Measurements from ENCODE around the gene FOXP2. TPM values are rescaled to one million over a fixed set of nuclear protein-coding genes. Genes with fewer than 3 reads are reported as not detected.

Gene FOXP2
- 0.83 and 1.1 TPM in 2 replicates for total RNA-seq (2013; cell fraction: nucleolus; rRNA removed)
- total RNA-seq (2014; rRNA removed) = 2.4 and 3.8 TPM in 2 replicates
- 2.3 and 2.5 TPM in 2 replicates for total RNA-seq (2014; rRNA removed; fragmentation: Illumina TruSeq; extraction: Trizol)
- total RNA-seq (2021) = 1.8 and 2.1 TPM in 2 replicates
- 0.08 TPM for polyA plus RNA-seq (2011; ENCODE audit: low read depth)
- 1.4 TPM in 2 replicates for polyA plus RNA-seq (2011; rRNA removed)
- polyA plus RNA-seq (2011; cell fraction: cytosol; rRNA removed) = 1.2 and 1.7 TPM in 2 replicates
- 0.72 and 1.5 TPM in 2 replicates for polyA plus RNA-seq (2011; cell fraction: nucleus; rRNA removed)
- 0.12 and 0.14 TPM in 2 replicates for polyA plus RNA-seq (2012)
- polyA plus RNA-seq (2014; fragmentation: Illumina TruSeq; extraction: Trizol) = 1.7 and 1.8 TPM in 2 replicates
- polyA plus RNA-seq (2014; fragmentation: Nextera tagmentation; extraction: Ambion mirVana) = 1 to 10 TPM in 1 of 2 experiments, under 1 TPM in 1; 0.99 to 1.2 TPM
- 1.4 and 1.8 TPM in 2 replicates for polyA plus RNA-seq (2014; rRNA removed)
- 1 to 10 TPM; 1.9 to 2.5 TPM for polyA plus RNA-seq (2016; fragmentation: Nextera tagmentation; extraction: Ambion mirVana)
- polyA minus RNA-seq (2011; rRNA and poly(A)+ RNA removed) = 2.0 and 4.6 TPM in 2 replicates
- polyA minus RNA-seq (2011; cell fraction: cytosol; rRNA and poly(A)+ RNA removed) = 0.53 and 2.7 TPM in 2 replicates
- polyA minus RNA-seq (2011; cell fraction: nucleus; rRNA and poly(A)+ RNA removed) = 2.2 and 5.3 TPM in 2 replicates
- Bru-seq, nascent RNA = percentile 30 among the genes with signal in this experiment
- percentile 18 among the genes with signal in this experiment for BruChase-seq, experiment 1, labeled RNA remaining after a 6-hour chase
- percentile 26 among the genes with signal in this experiment for BruChase-seq, experiment 2, labeled RNA remaining after a 2-hour chase
- long read RNA-seq, experiment 1, partial matches to known transcripts = 1 of 1 reads
- long read RNA-seq, experiment 1, other reads (novel, unspliced or antisense) = 0 of 1 reads
- long read RNA-seq, experiment 2, partial matches to known transcripts = 15 of 22 reads
- long read RNA-seq, experiment 2, other reads (novel, unspliced or antisense) = 7 of 22 reads

GRCh38 chr7:114414156-114415063, at the start of gene FOXP2:
Gene FOXP2, plus strand, starts transcription at chr7:114414815. Its CDS starts 11,697 bp downstream, at chr7:114426512.
- ATAC-seq (peak; percentile 56), FAIRE-seq (no peak), DNase-seq (ENCODE audit: low read depth, low spot score) (no peak)
- ChIA-PET POLR2A (no interaction called here), SMC1A (ENCODE audit: uncharacterized antibody, unreplicated experiment) (interaction anchor here (0.8 to 1.5 kb wide), 5 partner anchors 11 to 214 kb away, joined by 3 to 4 read pairs (median 3); no protein-coding TSS in a partner anchor), CTCF (interaction anchor here (3.7 kb wide), 1 partner anchor 13 kb away, joined by 32 read pairs; no protein-coding TSS in a partner anchor), RAD21 (ENCODE audit: unreplicated experiment) (interaction anchor here (0.8 to 1.8 kb wide), 3 partner anchors 11 to 247 kb away, joined by 3 to 5 read pairs (median 3); no protein-coding TSS in a partner anchor)
- no peaks in the 10 kb centered on the region for H3K36me3 ChIP-seq (ENCODE audit: control insufficient read depth in 2 of 2, insufficient read depth in 2 of 2, low read length in 1 of 2)
- no TSS peak for BruUV-seq (replicated peaks)
- no peak within 1 kb of the TSS for H2AFZ ChIP-seq (ENCODE audit: control insufficient read depth, low read depth, low read length)
- H3K9me3 ChIP-seq (replicated peaks; ENCODE audit: control insufficient read depth, insufficient read depth, low read length) = no peaks in the 10 kb centered on the region
- H3K27ac ChIP-seq (ENCODE audit: control insufficient read depth, insufficient read depth) = no peak within 1 kb of the TSS
- H3K4me1 ChIP-seq (ENCODE audit: control insufficient read depth, insufficient read depth, low read length) = no peaks in the 10 kb centered on the region
- no peak within 1 kb of the TSS for H3K4me3 ChIP-seq
- intact Hi-C loops (cut with micrococcal nuclease; ENCODE audit: unreplicated experiment) = no loop called here
- in situ Hi-C loops (cut with MboI) = no loop called here
- no peak for TF ChIP-seq CREB1 (IDR thresholded peaks at IDR 0.05; ENCODE audit: low read depth)
- no peak for TF ChIP-seq SMAD1 (IDR thresholded peaks at IDR 0.05; ENCODE audit: low read depth, partially characterized antibody)
- no peak for TF ChIP-seq ZNF592 (IDR thresholded peaks at IDR 0.05)
- no peak for TF ChIP-seq SMC3 (IDR thresholded peaks at IDR 0.05; ENCODE audit: borderline replicate concordance, low read length)
- TF ChIP-seq ASH2L (IDR thresholded peaks at IDR 0.05; ENCODE audit: borderline replicate concordance, low read depth) = no peak
- no peak for TF ChIP-seq LARP7 (IDR thresholded peaks at IDR 0.05)
- TF ChIP-seq ZBED1 (IDR thresholded peaks at IDR 0.05; ENCODE audit: borderline replicate concordance) = no peak
- no peak for TF ChIP-seq ZNF24 (IDR thresholded peaks at IDR 0.05)
- TF ChIP-seq CHD2 (IDR thresholded peaks at IDR 0.05; ENCODE audit: borderline replicate concordance, low read depth, low read length) = no peak
- no peak for TF ChIP-seq HCFC1 (IDR thresholded peaks at IDR 0.05; ENCODE audit: low read length)
- TF ChIP-seq SMARCA5 (IDR thresholded peaks at IDR 0.05) = no peak
- no peak for TF ChIP-seq SREBF1 (IDR thresholded peaks at IDR 0.05; ENCODE audit: low read length)
- no peak for TF ChIP-seq RELA (IDR thresholded peaks at IDR 0.05; ENCODE audit: borderline replicate concordance, partially characterized antibody)
- TF ChIP-seq NBN (IDR thresholded peaks at IDR 0.05) = no peak
- TF ChIP-seq EP300 (IDR thresholded peaks at IDR 0.05; ENCODE audit: borderline replicate concordance in 1 of 2, control insufficient read depth in 1 of 2, low read depth in 2 of 2, low read length in 2 of 2) = no peak
- H4K20me1 ChIP-seq (ENCODE audit: control insufficient read depth, insufficient read depth) = no peaks in the 10 kb centered on the region
- WGBS (ENCODE audit: insufficient coverage, insufficient replicate concordance, low lambda C conversion rate, missing lambda C conversion rate) = 3% methylated on average over 2 of the region's 2 CpGs
- H3K27me3 ChIP-seq (replicated peaks in 1 of 2; ENCODE audit: control insufficient read depth in 2 of 2, insufficient read depth in 2 of 2, low read length in 1 of 2) = peaks cover 0 to 2% of the 10 kb centered on the region in 2 experiments; a peak in 2 of 4 replicates
- H3K9ac ChIP-seq (ENCODE audit: control insufficient read depth, insufficient read depth, low read length) = no peak within 1 kb of the TSS
- H3K79me2 ChIP-seq (ENCODE audit: control insufficient read depth, insufficient read depth, low read length) = no peaks in the 10 kb centered on the region
- H3K4me2 ChIP-seq (ENCODE audit: control insufficient read depth, insufficient read depth) = no peak within 1 kb of the TSS

Measured in GM12878 (cell line).